ENCODE measurements around the gene PPP2R5C. TPM values are rescaled to one million over a fixed set of nuclear protein-coding genes. Genes with fewer than 3 reads are reported as not detected.
A peak's percentile ranks its signal among the peaks of the same experiment; 100 is the strongest.
"Not testable (repeated sequence)": the region's sequence is repeated elsewhere in the genome, so short reads cannot be mapped to it uniquely, and the experiment has no call there.

PPP2R5C gene
- total RNA-seq, 1 donor from 2014 or later: 134 TPM

- TF ChIP-seq, protein P1, sequence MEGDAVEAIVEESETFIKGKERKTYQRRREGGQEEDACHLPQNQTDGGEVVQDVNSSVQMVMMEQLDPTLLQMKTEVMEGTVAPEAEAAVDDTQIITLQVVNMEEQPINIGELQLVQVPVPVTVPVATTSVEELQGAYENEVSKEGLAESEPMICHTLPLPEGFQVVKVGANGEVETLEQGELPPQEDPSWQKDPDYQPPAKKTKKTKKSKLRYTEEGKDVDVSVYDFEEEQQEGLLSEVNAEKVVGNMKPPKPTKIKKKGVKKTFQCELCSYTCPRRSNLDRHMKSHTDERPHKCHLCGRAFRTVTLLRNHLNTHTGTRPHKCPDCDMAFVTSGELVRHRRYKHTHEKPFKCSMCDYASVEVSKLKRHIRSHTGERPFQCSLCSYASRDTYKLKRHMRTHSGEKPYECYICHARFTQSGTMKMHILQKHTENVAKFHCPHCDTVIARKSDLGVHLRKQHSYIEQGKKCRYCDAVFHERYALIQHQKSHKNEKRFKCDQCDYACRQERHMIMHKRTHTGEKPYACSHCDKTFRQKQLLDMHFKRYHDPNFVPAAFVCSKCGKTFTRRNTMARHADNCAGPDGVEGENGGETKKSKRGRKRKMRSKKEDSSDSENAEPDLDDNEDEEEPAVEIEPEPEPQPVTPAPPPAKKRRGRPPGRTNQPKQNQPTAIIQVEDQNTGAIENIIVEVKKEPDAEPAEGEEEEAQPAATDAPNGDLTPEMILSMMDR (conservative IDR thresholded peaks at IDR 0.05): no peak
- Mint-ChIP-seq H3K27ac (ENCODE audit: unreplicated experiment) (no peak overlapping the region), H3K9me3 (no peaks in the 10 kb centered on the region), H3K36me3 (ENCODE audit: low read depth) (no peaks in the 10 kb centered on the region), H3K4me3 (no peak overlapping the region), H3K27me3 (ENCODE audit: low read depth) (no peaks in the 10 kb centered on the region), H3K4me1 (no peaks in the 10 kb centered on the region)
- DNase-seq (ENCODE audit: low read depth, low spot score): no peak
Observed at GRCh38 chr14:101796016-101796415, 34.5 kb downstream of the PPP2R5C start.

GRCh38 chr14:101796479-101796878 lies 35.0 kb downstream of the PPP2R5C start:
- H3K4me3 Mint-ChIP-seq: no peak overlapping the region

DNA sequence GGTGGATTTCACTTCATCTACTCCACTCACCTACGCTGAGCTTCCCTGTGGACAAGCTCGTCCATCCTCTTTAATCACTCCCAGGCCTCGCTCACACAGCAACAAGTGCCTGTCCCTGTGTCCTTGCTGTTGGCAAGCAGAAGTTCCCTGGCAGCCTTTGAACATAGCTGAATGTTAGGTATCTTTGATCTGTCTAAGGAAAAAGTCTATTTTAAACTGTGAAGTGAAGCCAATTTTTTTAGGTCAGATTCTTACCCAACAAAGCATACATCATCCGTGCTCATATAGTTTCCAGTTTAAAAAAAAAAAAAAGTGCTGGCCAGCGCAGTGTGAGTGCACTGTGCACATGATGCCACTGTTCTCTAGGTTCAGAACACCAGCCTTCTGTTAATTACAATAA lies 36.3 kb downstream of the PPP2R5C start:
- no peak for DNase-seq (ENCODE audit: low read depth, low spot score)
- Mint-ChIP-seq H3K4me3 (no peak overlapping the region), H3K27ac (ENCODE audit: unreplicated experiment) (no peak overlapping the region), H3K36me3 (ENCODE audit: low read depth) (no peaks in the 10 kb centered on the region), H3K4me1 (no peaks in the 10 kb centered on the region), H3K9me3 (no peaks in the 10 kb centered on the region), H3K27me3 (ENCODE audit: low read depth) (no peaks in the 10 kb centered on the region)
- TF ChIP-seq, protein P1 (conservative IDR thresholded peaks at IDR 0.05): no peak

More at GRCh38 chr14:101796479-101796878, 35.0 kb downstream of the PPP2R5C start:
- DNase-seq (ENCODE audit: low read depth, low spot score): no peak
- H3K27me3 Mint-ChIP-seq (ENCODE audit: low read depth): no peaks in the 10 kb centered on the region
- no peaks in the 10 kb centered on the region for H3K9me3 Mint-ChIP-seq
- no peaks in the 10 kb centered on the region for H3K4me1 Mint-ChIP-seq
- no peaks in the 10 kb centered on the region for H3K36me3 Mint-ChIP-seq (ENCODE audit: low read depth)
- TF ChIP-seq, protein P1 (conservative IDR thresholded peaks at IDR 0.05): no peak
- no peak overlapping the region for H3K27ac Mint-ChIP-seq (ENCODE audit: unreplicated experiment)

DNA sequence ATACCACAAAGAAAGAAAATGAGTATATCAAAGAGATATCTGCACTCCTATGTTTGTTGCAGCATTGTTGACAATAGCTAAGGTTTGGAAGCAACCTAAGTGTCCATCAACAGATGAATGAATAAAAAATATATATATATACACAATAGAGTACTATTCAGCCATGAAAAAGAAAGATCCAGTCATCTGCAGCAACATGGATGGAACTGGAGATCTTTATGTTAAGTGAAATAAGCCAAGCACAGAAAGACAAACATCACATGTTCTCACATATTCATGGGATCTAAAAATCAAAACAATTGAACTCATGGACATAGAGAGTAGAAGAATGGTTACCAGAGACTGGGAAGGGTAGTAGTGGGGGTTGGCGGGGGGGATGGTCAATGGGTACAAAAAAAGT lies 42.9 kb downstream of the PPP2R5C start:
- H3K27ac Mint-ChIP-seq (ENCODE audit: unreplicated experiment); H3K9me3 Mint-ChIP-seq; H3K4me3 Mint-ChIP-seq; DNase-seq (ENCODE audit: low read depth, low spot score); H3K36me3 Mint-ChIP-seq (ENCODE audit: low read depth); H3K27me3 Mint-ChIP-seq (ENCODE audit: low read depth): not testable (repeated sequence)
- H3K4me1 Mint-ChIP-seq: peaks cover 13% of the 10 kb centered on the region

GRCh38 chr14:101806252-101806651 lies 44.7 kb downstream of the PPP2R5C start:
- not testable (repeated sequence) for H3K4me3 Mint-ChIP-seq; H3K27me3 Mint-ChIP-seq (ENCODE audit: low read depth); H3K9me3 Mint-ChIP-seq; DNase-seq (ENCODE audit: low read depth, low spot score); H3K27ac Mint-ChIP-seq (ENCODE audit: unreplicated experiment); H3K36me3 Mint-ChIP-seq (ENCODE audit: low read depth)
- H3K4me1 Mint-ChIP-seq: peaks cover 28% of the 10 kb centered on the region

- Mint-ChIP-seq H3K27me3 (ENCODE audit: low read depth) (no peaks in the 10 kb centered on the region), H3K9me3 (no peaks in the 10 kb centered on the region), H3K27ac (ENCODE audit: unreplicated experiment) (peak overlapping the region; percentile 90), H3K4me1 (peaks cover 35% of the 10 kb centered on the region), H3K36me3 (ENCODE audit: low read depth) (peaks cover 3% of the 10 kb centered on the region), H3K4me3 (peak overlapping the region; percentile 81)
- DNase-seq (ENCODE audit: low read depth, low spot score): peak; percentile 37
- TF ChIP-seq, protein P1 (conservative IDR thresholded peaks at IDR 0.05): no peak
Observed at GRCh38 chr14:101808020-101808641, 46.6 kb downstream of the PPP2R5C start.

Measured in neural crest cell (in vitro differentiated cells).